GM12891 (cell line): Measurements from ENCODE around the gene MIPEP.

Experiments
- DNase-seq: peaks from one replicate; pipeline ENCODE4 v3.0.0; 2011; ENCODE audit warnings: low spot score; ENCODE audit not compliant: insufficient read length
- FAIRE-seq: peaks from 2 replicates; lab custom pipeline; 2011; peaks lifted over from hg19 to GRCh38; lab: Jason Lieb, UNC
- PAX5 ChIP-seq: IDR thresholded peaks from 2 replicates; pipeline ENCODE4 v1.6.1; 2011; ENCODE audit warnings: low read length, moderate library complexity, mild to moderate bottlenecking; ENCODE audit not compliant: insufficient read depth, severe bottlenecking
- POLR2A ChIP-seq: IDR thresholded peaks from 2 replicates; pipeline ENCODE4 v1.6.1; 2011; ENCODE audit warnings: low read depth, low read length, control low read depth
- POLR2AphosphoS5 ChIP-seq: IDR thresholded peaks from 2 replicates; pipeline ENCODE4 v1.6.1; 2011; ENCODE audit warnings: low read depth, low read length, control low read depth
- POU2F2 ChIP-seq: IDR thresholded peaks from 2 replicates; pipeline ENCODE4 v1.6.1; 2011; ENCODE audit warnings: low read depth, mild to moderate bottlenecking, control low read depth, low read length, moderate library complexity
- SPI1 ChIP-seq: IDR thresholded peaks from 2 replicates; pipeline ENCODE4 v1.6.1; 2011; ENCODE audit warnings: low read depth, low read length, control low read depth
- TAF1 ChIP-seq: IDR thresholded peaks from 2 replicates; pipeline ENCODE4 v1.6.1; 2011; ENCODE audit warnings: low read depth, low read length, control low read depth

Gene MIPEP

DNA sequence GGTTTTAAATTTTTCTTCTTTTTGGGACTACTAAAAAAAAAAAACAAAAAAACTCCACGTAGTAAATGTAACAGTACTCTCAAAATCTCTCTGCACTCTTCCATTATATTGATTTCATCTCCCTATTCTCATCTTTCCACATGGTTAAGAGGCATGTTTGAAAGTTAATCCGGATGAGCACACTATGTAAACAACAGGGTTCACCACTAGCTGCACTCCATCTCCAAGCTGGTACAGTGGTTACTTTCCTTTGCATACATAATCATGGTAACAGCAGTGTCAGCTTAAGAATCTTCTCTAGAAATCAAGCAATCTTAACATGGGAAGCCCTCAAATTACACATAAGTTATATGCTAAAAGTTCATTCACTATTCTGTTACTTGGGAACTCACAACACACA lies 92.6 kb downstream of the MIPEP start:
- FAIRE-seq (peak; percentile 56), DNase-seq (no peak)
- TF ChIP-seq SPI1 (no peak), PAX5 (no peak), POU2F2 (no peak), TAF1 (no peak), POLR2AphosphoS5 (no peak), POLR2A (no peak)

DNA sequence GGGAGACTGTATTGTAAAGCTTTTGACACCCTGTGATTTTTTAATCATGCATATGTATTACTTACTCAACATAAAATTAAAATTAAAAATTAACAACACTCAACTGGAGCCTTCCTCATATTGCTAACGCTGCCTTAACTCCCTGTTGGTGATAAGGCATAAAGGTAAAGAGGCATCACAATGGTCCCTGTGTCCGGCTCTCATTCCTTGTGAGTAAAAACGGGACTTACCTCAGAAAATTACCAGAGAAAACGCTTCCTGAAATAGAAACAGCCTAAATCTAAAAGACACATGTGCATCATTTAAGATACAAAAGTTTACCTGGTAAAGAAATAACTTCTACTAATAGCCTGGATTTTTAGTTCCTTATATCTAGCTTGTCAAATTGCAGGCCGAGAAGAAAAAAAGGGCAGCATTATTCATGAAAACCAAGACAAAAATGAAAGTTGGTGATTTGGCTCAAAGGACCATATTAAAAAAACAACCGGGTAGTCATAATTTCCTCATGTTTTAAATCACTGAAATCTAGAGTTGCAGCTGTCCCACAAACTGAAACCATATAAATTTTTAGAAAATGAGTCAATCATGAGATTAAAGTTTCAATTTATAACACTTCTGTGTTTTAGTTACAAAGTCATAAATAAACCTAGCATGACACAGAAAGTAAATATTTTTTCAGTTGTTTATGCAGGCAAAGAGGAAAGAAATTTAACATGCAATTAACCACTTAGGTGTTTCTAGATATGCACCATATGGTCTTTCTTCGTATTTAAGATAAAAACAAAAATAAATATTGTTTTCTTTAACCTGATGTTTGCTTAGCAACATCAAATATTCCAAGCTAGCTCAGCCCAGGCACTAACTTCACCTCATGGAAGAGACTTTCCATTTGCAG lies 94.7 kb downstream of the MIPEP start:
- no peak for DNase-seq
- no peak for TF ChIP-seq POU2F2
- TF ChIP-seq POLR2AphosphoS5: no peak
- TF ChIP-seq PAX5: no peak
- TF ChIP-seq SPI1: no peak
- no peak for TF ChIP-seq POLR2A
- TF ChIP-seq TAF1: no peak
- FAIRE-seq: peak; percentile 23

DNA sequence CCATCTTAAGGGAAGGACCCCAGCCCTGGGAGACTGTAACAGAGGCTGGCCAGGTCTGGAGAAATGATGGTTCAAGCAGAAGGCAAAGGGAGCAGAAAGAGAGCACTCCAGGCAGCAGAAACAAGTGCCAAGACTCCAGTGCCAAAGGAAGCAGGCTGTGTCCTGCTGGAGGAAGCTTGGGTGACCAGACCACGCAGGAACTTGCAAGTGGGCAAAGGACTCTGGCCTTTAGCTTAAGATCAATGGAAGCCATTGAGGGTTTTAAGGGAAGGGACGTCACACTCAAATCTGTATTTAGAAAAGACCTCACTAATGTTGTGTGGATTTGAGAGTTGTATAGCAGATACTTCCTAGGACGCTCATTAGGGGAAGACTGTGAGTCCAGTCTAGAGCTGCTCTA lies 95.5 kb downstream of the MIPEP start:
- no peak for DNase-seq
- TF ChIP-seq PAX5 (no peak), POLR2A (no peak), TAF1 (no peak)
- FAIRE-seq: peak; percentile 43

DNA sequence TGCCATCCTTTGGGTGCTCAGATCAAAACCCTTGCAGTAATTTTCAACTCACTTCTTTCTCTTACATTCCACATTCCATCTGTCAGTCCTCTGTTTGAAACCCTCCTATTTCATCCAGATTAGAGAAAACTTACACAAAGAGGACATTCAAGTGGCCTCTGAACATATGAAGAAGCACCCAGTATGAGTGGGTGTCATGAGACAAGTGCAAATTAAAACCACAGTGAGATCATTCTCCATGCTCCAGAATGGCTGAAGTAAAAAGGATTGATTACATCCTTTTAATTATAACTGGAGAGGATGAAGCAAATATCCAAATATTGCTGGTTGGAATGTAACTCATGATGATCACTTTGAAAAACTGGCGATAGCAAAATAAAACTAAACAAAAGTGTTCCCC lies 96.5 kb downstream of the MIPEP start:
- DNase-seq (no peak), FAIRE-seq (no peak)
- TF ChIP-seq SPI1 (no peak), POLR2A (no peak), PAX5 (no peak), TAF1 (no peak), POU2F2 (no peak), POLR2AphosphoS5 (no peak)

DNA sequence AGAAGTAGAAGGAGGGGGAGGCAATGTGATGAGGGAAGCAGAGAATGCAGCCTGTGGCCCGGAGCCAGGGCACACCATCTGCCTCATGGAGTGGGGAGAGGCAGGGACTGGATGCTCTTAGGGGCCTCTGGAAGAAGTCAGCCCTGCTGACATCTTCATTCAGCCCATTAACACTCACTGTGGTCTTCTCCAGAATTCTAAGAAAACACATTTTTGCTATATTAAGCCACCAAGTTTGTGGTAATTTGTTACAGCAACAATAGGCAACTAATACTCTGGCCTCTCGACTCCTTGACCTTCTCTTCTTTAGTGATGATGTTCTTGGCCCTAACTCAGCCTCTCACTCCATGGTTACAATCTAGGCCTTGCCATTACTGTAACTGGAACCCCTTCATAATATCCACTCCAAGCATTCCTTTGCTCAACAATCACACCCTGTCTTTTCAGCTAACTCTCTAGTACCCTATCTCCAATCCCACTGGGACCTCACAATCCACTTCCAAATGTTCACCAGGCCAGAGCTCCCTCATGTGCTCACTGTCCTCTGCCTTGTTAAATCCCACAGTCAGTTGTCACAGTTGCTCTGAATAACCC lies 98.5 kb downstream of the MIPEP start:
- no peak for TF ChIP-seq PAX5
- no peak for TF ChIP-seq POU2F2
- no peak for TF ChIP-seq SPI1
- no peak for TF ChIP-seq TAF1
- TF ChIP-seq POLR2A: no peak
- no peak for TF ChIP-seq POLR2AphosphoS5
- FAIRE-seq (peak; percentile 20), DNase-seq (no peak)

DNA sequence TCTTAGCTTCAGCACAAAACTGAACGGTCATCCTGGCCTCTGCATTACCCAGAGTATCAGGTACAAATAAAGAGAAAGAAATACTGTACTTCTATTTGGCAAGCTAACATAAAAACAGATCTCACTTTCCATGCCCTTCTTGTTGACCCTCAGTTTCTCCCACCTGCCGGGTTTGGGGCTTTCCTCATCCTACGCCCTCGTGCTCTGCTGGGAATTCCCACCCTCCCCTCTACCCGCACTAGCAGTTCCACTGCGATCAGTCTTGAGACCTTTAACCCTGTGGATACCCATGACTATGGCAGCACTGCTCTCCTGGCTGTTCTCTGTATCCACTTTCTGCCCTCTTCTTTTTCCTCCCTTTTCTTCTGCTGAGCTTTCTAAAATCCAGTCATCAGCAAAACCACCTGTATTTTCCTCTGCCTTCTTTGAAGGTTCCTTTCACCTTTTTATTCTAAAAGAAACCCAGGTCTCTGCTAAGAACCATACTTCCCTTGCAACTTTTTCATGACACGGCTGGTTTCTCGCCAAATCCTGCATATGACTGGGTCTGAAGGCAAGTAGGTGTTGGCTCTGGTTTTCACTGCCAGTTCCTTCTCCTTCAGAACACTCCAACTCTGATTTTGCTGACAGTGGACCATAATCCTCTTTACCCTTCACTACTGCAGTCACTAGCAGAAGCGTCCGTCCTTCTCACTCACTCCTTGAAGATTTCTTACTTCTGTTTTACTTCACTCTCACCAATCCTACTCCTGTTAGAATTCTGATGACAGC lies 99.4 kb downstream of the MIPEP start:
- FAIRE-seq (no peak), DNase-seq (no peak)
- no peak for TF ChIP-seq POU2F2
- TF ChIP-seq POLR2A: no peak
- no peak for TF ChIP-seq TAF1
- no peak for TF ChIP-seq POLR2AphosphoS5
- TF ChIP-seq SPI1: no peak
- no peak for TF ChIP-seq PAX5

DNA sequence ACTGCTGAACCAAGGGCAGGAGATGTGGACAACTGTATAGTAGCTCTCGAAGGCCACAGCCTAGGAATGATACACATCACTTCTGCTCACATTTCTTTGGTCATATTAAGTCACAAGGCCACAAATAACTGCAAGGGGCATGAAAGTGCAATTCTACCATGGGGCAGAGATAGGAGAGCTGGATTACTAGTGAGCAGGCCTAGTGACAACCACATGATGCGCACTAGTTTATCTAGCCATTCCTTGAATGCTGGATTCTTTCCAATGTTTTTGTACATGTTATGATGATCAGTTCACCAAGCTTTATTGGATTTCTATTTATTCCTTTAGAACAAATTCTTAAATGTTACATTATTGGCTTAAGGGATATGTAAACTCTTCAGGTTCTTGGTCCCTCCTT lies 100.7 kb downstream of the MIPEP start:
- TF ChIP-seq TAF1: no peak
- no peak for TF ChIP-seq PAX5
- no peak for TF ChIP-seq POU2F2
- no peak for TF ChIP-seq POLR2AphosphoS5
- no peak for TF ChIP-seq SPI1
- TF ChIP-seq POLR2A: no peak
- FAIRE-seq (no peak), DNase-seq (no peak)

DNA sequence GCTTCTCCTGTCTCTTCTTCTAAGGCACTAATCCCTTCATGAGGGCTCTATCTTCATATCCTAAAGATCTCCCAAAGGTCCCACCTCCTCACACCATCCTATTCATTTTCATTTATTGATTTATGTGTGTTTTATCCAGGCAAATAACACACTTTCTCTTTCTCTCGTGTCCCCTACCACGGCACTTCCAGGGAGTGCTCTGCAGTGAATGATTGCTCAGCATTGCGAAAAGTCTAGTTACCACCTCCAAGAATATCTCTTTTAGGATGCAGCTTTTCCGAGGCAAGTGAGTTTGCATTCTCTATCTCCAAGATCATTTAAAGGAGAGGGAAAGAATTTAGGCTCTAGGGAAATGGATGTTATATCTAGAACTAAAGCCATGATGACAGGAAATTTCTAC lies 101.7 kb downstream of the MIPEP start:
- DNase-seq (no peak), FAIRE-seq (no peak)
- TF ChIP-seq TAF1: no peak
- no peak for TF ChIP-seq SPI1
- no peak for TF ChIP-seq POLR2AphosphoS5
- TF ChIP-seq POLR2A: no peak

DNA sequence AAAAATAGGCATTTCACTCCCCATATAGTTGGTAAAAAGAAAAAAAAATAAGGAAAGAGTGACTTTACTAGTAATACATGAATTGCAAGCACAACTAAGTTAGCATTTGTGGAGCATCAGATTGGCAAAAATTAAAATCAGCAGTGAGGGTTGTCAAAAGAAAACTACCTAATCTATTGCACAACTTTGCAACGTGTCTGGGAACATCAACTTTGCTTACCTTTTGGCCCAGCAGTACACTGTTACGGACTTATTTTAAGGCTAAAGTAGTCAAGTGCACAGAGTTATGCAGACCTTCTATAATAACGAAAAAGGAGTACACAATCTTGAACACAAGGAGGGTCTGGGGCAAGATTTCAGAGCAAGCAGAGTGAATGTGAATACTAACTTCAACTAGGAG lies 102.6 kb downstream of the MIPEP start:
- no peak for TF ChIP-seq POLR2A
- no peak for TF ChIP-seq POU2F2
- no peak for TF ChIP-seq TAF1
- no peak for TF ChIP-seq SPI1
- TF ChIP-seq PAX5: no peak
- no peak for TF ChIP-seq POLR2AphosphoS5
- DNase-seq: no peak
- no peak for FAIRE-seq

DNA sequence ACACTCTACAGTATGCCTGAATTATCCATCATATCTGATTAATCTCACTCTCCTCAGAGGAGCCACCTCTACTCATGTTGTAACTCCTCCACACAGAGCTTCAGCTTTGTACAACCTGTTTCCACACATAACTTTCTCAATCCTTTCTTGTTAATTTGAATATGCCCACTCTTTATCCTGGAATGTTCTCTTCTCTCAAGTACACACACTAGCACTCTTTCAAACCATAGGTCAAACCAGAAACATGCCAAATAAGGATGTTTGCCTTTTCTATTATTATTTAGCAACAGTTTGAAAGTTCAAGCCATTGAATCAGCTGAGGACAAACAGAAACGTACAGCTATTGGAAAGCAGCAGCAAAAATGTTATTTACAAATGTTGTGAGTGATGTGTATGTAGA lies 110.3 kb downstream of the MIPEP start:
- peak; percentile 88 for FAIRE-seq
- DNase-seq: no peak
- TF ChIP-seq POLR2AphosphoS5 (no peak), PAX5 (no peak), TAF1 (no peak), POU2F2 (no peak), POLR2A (no peak), SPI1 (no peak)
